Thyroid gland (tissue), 4 donors: ENCODE data around the gene IFI44.

Experiments
- CTCF ChIP-seq, 6 experiments: fragments of 200-600 bp in 3 of 6; fragments of 450-650 bp in 3 of 6; sonication (generic) in 3 of 6; IDR thresholded peaks; one replicate each; pipeline ENCODE4 v1.5.1; 2016 to 2019; ENCODE audit warnings: antibody characterized with exemption in 6 of 6, mild to moderate bottlenecking in 2 of 6, inconsistent platforms in 1 of 6, moderate library complexity in 1 of 6
- POLR2A ChIP-seq, 2 donors: fragments of 450-650 bp; IDR thresholded peaks; one replicate each; pipeline ENCODE4 v1.6.1; 2017; ENCODE audit warnings: antibody characterized with exemption in 2 of 2, mild to moderate bottlenecking in 2 of 2, moderate library complexity in 1 of 2

- TF ChIP-seq CTCF (IDR thresholded peaks at IDR 0.05) = peak in 5 of 6 experiments; percentile 30 to 75 (median 66)
- no peak for TF ChIP-seq POLR2A (IDR thresholded peaks at IDR 0.05)
These were observed 42.2 kb upstream of the IFI44 start for GRCh38 chr1:78607334-78607927.
